Stimulated activated CD4-positive, alpha-beta T cell treated with anti-CD3 and anti-CD28 coated beads, Interleukin-1b, Interleukin-23, amount 100 ng/mL, for 24 hours (primary cell): ENCODE data around the gene TMEM163.
"Not testable (repeated sequence)": the region's sequence is repeated elsewhere in the genome, so short reads cannot be mapped to it uniquely, and the experiment has no call there.

ENCODE experiments used
- DNase-seq, 4 experiments: peaks; one replicate each; pipeline ENCODE4 v3.0.0-alpha.2; 2020; ENCODE audit warnings: low read depth in 4 of 4, low spot score in 1 of 4

TMEM163 gene

GRCh38 chr2:134537702-134538101 lies 181.1 kb downstream of the TMEM163 start:
- DNase-seq: no peak

GRCh38 chr2:134537121-134537520 lies 181.7 kb downstream of the TMEM163 start:
- no peak for DNase-seq

DNA sequence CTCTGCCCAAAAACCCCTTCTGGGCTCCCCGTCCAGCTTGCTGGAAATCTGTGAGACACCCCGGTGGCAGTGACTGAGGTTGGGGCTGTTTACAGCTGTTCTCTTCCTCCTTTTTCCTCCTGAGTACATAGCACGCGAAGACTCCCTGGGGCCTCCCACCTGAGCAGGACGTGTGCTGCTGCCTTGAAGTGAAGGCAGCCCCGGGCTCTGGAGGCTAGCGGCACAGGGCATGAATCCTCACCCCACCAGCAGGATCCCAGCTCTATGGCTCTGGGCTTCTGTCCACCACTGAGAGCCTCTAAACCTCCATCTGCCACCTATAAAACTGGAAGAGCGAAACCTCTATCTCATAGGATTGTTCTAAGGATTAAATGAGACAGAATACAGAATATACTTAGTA lies 182.5 kb downstream of the TMEM163 start:
- no peak for DNase-seq

DNA sequence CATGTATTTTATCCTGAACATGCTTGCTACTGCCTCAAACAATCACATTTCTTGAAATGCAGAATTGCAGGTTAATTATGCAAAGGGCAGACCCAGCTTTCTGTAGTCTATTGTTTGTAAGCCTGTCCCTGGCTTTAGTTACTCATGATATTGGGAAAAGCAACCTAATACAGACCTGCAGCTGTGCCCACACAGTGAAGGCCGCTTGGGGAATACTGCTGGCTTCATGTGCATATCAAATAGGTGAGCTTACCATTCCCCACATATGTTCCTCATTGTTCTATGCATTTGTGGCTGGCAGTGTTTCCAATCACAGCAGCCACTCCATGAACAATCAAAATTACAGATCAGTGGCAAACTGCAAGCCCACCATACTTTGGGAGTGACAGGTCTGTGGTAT lies 186.3 kb downstream of the TMEM163 start:
- no peak for DNase-seq

DNA sequence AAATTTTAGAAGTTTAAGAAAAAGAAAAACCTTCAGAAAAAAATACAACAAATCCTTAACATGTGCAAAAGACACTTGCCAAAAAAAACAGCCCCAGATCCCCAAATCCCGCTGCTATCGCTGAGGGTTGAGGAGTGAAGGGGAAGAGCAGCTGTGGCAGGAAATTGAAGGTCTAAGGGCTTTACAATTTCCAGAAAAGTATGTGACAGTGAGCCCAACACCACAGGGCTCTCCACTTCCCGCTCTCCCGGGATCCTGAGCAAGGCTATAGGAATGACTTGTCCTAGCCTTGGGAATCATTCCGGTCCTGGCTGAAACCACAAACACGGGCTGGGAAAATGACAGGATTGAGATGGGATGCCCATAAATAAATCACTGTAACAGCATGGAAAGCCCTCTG lies 191.4 kb downstream of the TMEM163 start:
- no peak for DNase-seq

GRCh38 chr2:134522496-134523455 lies 196.0 kb downstream of the TMEM163 start:
- DNase-seq: no peak

- no peak for DNase-seq
Observed at GRCh38 chr2:134518101-134518500, 200.7 kb downstream of the TMEM163 start.

DNA sequence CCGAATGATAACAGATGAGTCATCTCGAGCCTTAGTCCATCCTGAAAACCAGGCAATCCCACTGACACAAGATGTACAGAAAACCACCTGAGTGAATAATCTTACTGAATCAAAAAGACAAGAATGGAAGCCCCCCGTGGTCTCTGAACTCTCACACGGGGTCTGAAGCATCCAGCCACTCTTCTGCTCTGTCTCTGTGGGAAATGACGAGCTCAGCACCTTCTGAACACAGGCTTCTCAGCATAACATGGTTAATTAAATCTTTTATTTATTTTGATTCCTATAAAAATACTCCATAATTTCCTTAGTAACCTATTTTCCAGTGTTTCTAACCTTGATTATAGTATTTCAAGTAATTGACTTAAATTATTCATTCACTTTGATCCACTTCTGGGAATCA lies 203.7 kb downstream of the TMEM163 start:
- DNase-seq: no peak

GRCh38 chr2:134513465-134513804 lies 205.4 kb downstream of the TMEM163 start:
- no peak for DNase-seq

DNA sequence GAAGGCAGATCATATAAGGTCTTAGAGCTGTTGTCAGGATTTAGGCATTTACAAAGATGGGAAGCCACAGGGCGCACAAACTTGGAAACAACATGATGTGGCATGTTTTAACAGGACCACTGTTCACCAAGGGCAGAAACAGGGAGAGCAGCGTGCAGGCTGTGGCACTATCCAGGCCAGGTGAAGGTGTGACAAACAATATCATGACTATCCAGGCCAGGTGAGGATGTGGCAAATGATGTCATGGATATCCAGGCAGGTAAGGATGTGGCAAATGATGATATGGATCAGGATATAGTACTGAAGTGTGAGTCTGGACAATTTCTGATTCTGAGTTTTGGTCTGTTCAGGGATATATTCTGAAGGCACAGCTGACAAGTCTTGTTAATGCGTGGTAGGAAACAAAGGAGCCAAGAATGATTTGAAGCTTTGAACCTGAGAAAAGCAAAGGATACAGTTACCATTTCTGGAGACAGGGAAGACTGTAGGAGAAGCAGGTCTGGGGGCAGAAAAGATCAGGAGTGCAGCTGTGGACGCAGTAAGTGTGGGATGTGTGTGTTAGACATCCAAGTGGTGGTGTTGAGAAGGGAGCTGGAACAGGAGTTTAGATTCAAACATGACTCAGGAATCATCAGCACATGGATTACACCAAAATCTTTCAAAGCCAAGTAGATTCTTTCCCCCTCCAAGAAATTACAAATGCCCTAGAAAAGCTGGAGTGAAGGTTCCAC lies 205.9 kb downstream of the TMEM163 start:
- DNase-seq: no peak

GRCh38 chr2:134508391-134508790 lies 210.4 kb downstream of the TMEM163 start:
- no peak for DNase-seq

DNA sequence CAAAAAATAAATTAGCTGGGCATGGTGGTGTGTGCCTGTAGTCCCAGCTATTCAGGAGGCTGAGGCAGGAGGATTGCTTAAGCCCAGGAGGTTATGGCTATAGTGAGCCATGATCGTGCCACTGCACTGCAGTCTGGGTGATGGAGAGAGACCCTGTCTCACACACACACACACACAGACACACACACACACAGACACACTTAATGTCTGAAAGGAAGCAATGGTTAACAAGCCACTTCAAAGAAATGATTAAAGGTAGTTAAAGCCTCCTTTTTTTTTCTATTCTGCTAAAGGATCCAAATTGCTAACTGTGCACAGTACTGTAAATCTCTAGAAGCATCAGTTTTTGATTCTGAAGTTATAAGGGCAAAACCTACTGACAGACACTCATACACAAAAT lies 211.1 kb downstream of the TMEM163 start:
- DNase-seq: no peak

- DNase-seq: not testable (repeated sequence)
Observed at GRCh38 chr2:134507159-134507558, 211.6 kb downstream of the TMEM163 start.

- DNase-seq: no peak
Observed at GRCh38 chr2:134505446-134505845, 213.4 kb downstream of the TMEM163 start.

DNA sequence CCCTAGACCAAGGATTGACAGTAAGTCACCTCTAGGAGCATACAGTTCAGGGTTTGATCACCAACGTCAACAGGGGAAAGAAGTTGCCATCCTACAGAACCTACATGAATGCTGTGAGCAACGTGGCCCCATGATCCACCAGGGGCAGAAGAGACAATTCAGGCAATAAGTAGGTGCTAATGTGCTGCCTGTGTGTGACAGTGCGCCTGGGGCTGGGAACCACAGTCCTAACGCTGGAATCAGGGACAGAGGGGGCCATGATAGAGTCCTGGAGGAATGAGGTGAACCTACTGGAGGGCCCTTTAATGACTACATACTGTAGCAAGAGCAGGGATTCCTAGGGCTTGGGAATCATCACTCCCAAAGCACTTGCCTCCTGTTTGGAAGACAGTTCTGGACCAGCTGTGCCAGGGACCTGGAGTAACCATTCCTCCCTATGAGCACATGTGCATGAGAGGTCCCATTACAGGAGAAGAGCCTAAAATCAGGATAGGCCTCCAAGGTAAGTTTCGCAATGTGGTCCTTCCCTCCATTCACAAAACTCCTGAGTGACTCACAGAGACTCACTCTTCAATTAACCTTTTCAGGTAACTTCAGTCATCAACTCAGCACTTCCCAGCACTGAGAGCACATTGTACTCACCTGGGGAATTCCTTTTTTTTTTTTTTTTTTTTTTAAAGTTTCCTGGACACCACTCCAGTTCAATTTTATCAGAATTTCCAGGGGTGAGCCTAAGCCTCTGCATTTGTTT lies 214.0 kb downstream of the TMEM163 start:
- no peak for DNase-seq

DNA sequence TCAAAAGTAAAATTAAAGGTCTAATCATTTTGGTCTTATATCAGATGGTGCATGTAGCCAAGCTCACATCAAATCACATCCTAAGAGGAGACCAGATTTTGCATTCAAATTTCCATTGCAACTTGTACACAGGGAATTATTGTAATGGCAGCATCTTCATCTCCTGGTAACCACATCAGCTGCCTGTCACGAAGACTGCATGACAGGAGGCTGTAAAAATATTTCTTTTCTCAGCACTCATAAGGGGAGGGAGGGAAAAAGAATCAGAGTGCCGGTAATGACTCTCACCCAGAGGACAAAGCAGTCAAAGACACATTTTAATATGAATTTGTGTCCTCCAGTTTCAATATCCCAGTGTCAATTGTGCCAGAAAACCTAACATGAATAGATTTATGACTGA lies 216.7 kb downstream of the TMEM163 start:
- no peak for DNase-seq

GRCh38 chr2:134501476-134502091 lies 217.2 kb downstream of the TMEM163 start:
- DNase-seq: no peak

DNA sequence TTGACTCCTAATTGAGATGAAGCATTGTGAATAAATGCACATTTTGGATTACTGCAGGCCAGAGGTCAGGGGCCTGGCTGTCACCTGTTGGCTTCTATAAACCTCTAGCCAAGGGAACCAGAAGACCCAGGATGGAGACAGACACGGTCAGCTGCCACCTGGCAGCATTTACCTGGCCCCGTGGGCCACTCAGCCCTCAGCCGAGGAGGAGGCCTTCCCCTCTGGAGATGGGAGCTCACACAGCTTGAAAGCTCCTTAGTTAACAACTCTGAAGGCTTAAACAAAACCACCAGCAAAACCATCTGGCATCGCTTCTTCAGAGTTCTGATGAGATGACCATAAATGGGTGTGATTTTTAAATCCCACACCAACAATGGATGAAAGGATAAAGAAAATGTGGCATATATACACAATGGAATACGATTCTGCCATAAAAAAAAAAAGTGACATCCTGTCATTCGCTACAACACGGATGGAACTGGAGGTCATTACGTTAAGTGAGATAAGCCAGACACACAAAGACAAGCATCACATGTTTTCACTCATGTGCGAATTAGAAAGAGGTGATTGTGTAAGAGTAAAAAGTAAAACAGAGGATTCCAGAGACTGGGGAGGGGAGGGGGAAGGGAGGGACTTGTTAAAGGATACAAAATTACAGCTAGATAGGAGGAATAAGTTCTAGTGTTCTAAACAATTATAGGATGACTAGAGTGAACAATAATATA lies 218.4 kb downstream of the TMEM163 start:
- DNase-seq: no peak

GRCh38 chr2:134499307-134499926 lies 219.4 kb downstream of the TMEM163 start:
- DNase-seq: no peak

DNA sequence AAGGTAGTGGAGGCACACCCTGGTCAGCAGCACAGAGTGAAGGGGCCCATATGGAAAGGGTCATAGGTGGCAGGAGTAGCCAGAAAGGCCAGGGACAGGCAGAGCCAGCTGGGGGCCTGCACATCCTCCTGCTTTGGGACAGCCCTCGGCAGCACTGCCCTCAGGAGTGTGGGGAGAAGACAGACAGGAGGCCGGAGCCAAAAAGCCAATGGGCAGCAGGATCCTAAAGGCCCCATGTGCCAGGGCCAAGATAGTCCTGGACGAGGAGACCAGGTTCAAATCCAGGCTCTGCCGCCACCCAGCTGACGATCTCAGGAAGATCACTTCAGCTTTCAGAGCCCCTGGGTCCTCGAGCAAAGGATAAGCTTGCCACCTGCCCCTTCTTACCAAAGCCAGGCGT lies 220.1 kb downstream of the TMEM163 start:
- no peak for DNase-seq
